Body of pancreas (tissue), 4 donors: ENCODE data around the gene GPANK1. TPM values are rescaled to one million over a fixed set of nuclear protein-coding genes. Genes with fewer than 3 reads are reported as not detected.

Experiments used
- ATAC-seq: fragments of 150-250 bp; one replicate; pipeline ENCODE4 v1.9.1; 2016
- DNase-seq, 4 donors: peaks; one replicate each; pipeline ENCODE4 v3.0.0-alpha.2; 2019
- H3K27ac ChIP-seq, 4 donors: fragments of 200-600 bp; sonication (generic); 1 replicate in 3 of 4; 2 replicates in 1 of 4; pipeline versions ENCODE4 v1.5.1 to v1.6.1; 2016 to 2019; ENCODE audit warnings: mild to moderate bottlenecking in 1 of 4, mixed read lengths in 1 of 4, moderate library complexity in 1 of 4
- H3K27me3 ChIP-seq, 2 donors: fragments of 200-600 bp; sonication (generic); one replicate each; pipeline ENCODE4 v1.6.0; 2016; ENCODE audit warnings: mild to moderate bottlenecking in 1 of 2
- H3K36me3 ChIP-seq, 2 donors: fragments of 200-600 bp; sonication (generic); replicated peaks in 1 of 2; 2 replicates each; pipeline ENCODE4 v1.5.1; 2016; ENCODE audit warnings: low read depth in 2 of 2; ENCODE audit not compliant: insufficient read depth in 1 of 2
- H3K4me1 ChIP-seq: fragments of 200-600 bp; sonication (generic); one replicate; pipeline ENCODE4 v1.6.0; 2016
- H3K4me3 ChIP-seq, 2 donors: fragments of 200-600 bp; sonication (generic); 1 replicate in 1 of 2; 2 replicates in 1 of 2; pipeline ENCODE4 v1.5.1; 2016 to 2019
- H3K9me3 ChIP-seq, 3 donors: fragments of 200-600 bp; sonication (generic); 1 replicate in 2 of 3; 2 replicates in 1 of 3; pipeline ENCODE4 v1.5.1; 2016
- CTCF ChIP-seq, 7 experiments: fragments of 450-650 bp in 4 of 7; fragments of 200-600 bp in 3 of 7; sonication (generic) in 3 of 7; IDR thresholded peaks; one replicate each; pipeline ENCODE4 v1.5.1; 2016 to 2019; ENCODE audit warnings: antibody characterized with exemption in 7 of 7
- POLR2A ChIP-seq, 3 donors: fragments of 450-650 bp; IDR thresholded peaks; one replicate each; pipeline ENCODE4 v1.6.1; 2016; ENCODE audit warnings: antibody characterized with exemption in 3 of 3, mild to moderate bottlenecking in 2 of 3
- WGBS, 2 donors: methylation state at CpG; one replicate each; pipeline ENCODE4 v1.1.5; 2017; 5-methylcytosine and 5-hydroxymethylcytosine counted together
- intact Hi-C: fragments of 100-400 bp; cut with DNase I; formaldehyde crosslinking; loops from one replicate; pipeline ENCODE4 v1.15.1; 2023
- total RNA-seq, 2 donors: library from RNA; depleted of rRNA; stranded (reverse); fragments of >200 nt; gene quantifications; one replicate each; pipeline ENCODE4 v1.1.0, GENCODE V29; 2016

Gene GPANK1
- total RNA-seq, 2 donors from 2014 or later = 8.9 to 10.9 TPM

GRCh38 chr6:31701666-31702404, 37.0 kb upstream of the GPANK1 start:
- no peak for ATAC-seq

GRCh38 chr6:31700740-31701401, 36.1 kb upstream of the GPANK1 start:
- no peaks in the 10 kb centered on the region for H3K27me3 ChIP-seq
- peaks cover 0 to 2% of the 10 kb centered on the region in 2 donors for H3K36me3 ChIP-seq
- TF ChIP-seq CTCF (IDR thresholded peaks at IDR 0.05) = no peak
- no peak for TF ChIP-seq POLR2A (IDR thresholded peaks at IDR 0.05)
- no peaks in the 10 kb centered on the region for H3K9me3 ChIP-seq
- no peak for ATAC-seq
- 47% methylated on average over 5 of the region's 5 CpGs for WGBS, 2 donors
- DNase-seq = no peak
- intact Hi-C loops = no loop called here
- no peak overlapping the region for H3K4me3 ChIP-seq
- no peak overlapping the region for H3K27ac ChIP-seq
- peaks cover 23% of the 10 kb centered on the region for H3K4me1 ChIP-seq

More at GRCh38 chr6:31701666-31702404, 37.0 kb upstream of the GPANK1 start:
- intact Hi-C loops = no loop called here
- Histone ChIP-seq H3K4me1 (peaks cover 23% of the 10 kb centered on the region), H3K9me3 (no peaks in the 10 kb centered on the region), H3K36me3 (peaks cover 0 to under 1% of the 10 kb centered on the region in 2 donors), H3K27ac (peak overlapping the region in 3 of 4 donors; percentile 90 to 97 (median 95)), H3K4me3 (peak overlapping the region in 1 of 2 donors; percentile 40), H3K27me3 (no peaks in the 10 kb centered on the region)
- DNase-seq = peak in 3 of 4 donors; percentile 39 to 46 (median 44)
- 14 to 24% methylated on average over 4 to 7 of the region's 7 CpGs for WGBS, 2 donors
- TF ChIP-seq POLR2A (IDR thresholded peaks at IDR 0.05) = no peak
- TF ChIP-seq CTCF (IDR thresholded peaks at IDR 0.05) = no peak

GRCh38 chr6:31697555-31697954, 32.8 kb upstream of the GPANK1 start:
- Histone ChIP-seq H3K27ac (no peak overlapping the region), H3K36me3 (peaks cover 0 to 2% of the 10 kb centered on the region in 2 donors), H3K4me3 (no peak overlapping the region), H3K27me3 (no peaks in the 10 kb centered on the region), H3K9me3 (no peaks in the 10 kb centered on the region), H3K4me1 (peaks cover 17% of the 10 kb centered on the region)
- ATAC-seq = no peak
- TF ChIP-seq CTCF (IDR thresholded peaks at IDR 0.05) = no peak
- no peak for TF ChIP-seq POLR2A (IDR thresholded peaks at IDR 0.05)
- intact Hi-C loops = no loop called here
- no peak for DNase-seq
- 50 to 61% methylated on average over 3 of the region's 3 CpGs for WGBS, 2 donors

GRCh38 chr6:31693535-31693934, 28.7 kb upstream of the GPANK1 start:
- Histone ChIP-seq H3K27me3 (no peaks in the 10 kb centered on the region), H3K9me3 (no peaks in the 10 kb centered on the region), H3K27ac (no peak overlapping the region), H3K4me1 (no peaks in the 10 kb centered on the region), H3K36me3 (peaks cover 0 to 10% of the 10 kb centered on the region in 2 donors), H3K4me3 (no peak overlapping the region)
- ATAC-seq (no peak), DNase-seq (no peak)
- intact Hi-C loops = no loop called here
- no peak for TF ChIP-seq CTCF (IDR thresholded peaks at IDR 0.05)
- no peak for TF ChIP-seq POLR2A (IDR thresholded peaks at IDR 0.05)
- 90 to 91% methylated on average over 6 of the region's 6 CpGs for WGBS, 2 donors
